Tibial nerve (tissue), 3 donors: Measurements from ENCODE around the gene TIGD6.

Experiments used
- CTCF ChIP-seq, 5 experiments: fragments of 200-600 bp in 3 of 5; fragments of 450-650 bp in 2 of 5; sonication (generic) in 3 of 5; IDR thresholded peaks; one replicate each; pipeline ENCODE4 v1.5.1; 2016 to 2019; ENCODE audit warnings: antibody characterized with exemption in 5 of 5, mild to moderate bottlenecking in 3 of 5, moderate library complexity in 2 of 5
- POLR2A ChIP-seq, 2 donors: fragments of 450-650 bp; IDR thresholded peaks; one replicate each; pipeline ENCODE4 v1.6.1; 2017; ENCODE audit warnings: antibody characterized with exemption in 2 of 2, mild to moderate bottlenecking in 2 of 2, moderate library complexity in 2 of 2

DNA sequence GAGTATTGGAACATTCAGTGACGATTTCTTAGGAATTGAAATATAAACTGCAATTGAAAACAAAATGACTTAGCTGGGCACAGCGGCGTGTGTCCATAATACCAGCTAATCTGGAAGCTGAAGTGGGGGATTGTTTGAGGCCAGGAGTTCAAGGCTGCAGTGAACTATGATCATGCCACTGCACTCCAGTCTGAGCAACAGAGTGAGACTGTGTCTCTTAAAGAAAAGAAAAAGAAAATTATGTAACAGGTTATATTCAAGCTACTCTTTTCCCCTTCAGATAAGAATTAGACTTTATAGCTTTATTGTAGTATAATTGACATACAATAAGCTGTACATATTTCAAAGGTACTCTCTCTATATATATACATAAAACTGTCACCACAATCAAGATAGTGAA, 33.5 kb downstream of the TIGD6 start:
- no peak for TF ChIP-seq POLR2A (IDR thresholded peaks at IDR 0.05)
- no peak for TF ChIP-seq CTCF (IDR thresholded peaks at IDR 0.05)
